ENCODE measurements around the gene CAMK2B. TPM values are rescaled to one million over a fixed set of nuclear protein-coding genes. Genes with fewer than 3 reads are reported as not detected.

CAMK2B gene
- total RNA-seq, 4 donors from 2014 or later = 0.26 to 0.95 (median 0.69) TPM

GRCh38 chr7:44320141-44320540 lies 5.3 kb downstream of the CAMK2B start:
- no peak overlapping the region for H3K27ac ChIP-seq
- H3K4me3 ChIP-seq = no peak overlapping the region
- no peak for TF ChIP-seq CTCF (IDR thresholded peaks at IDR 0.05)
- no peak for TF ChIP-seq POLR2A (IDR thresholded peaks at IDR 0.05)
- no peaks in the 10 kb centered on the region for H3K9me3 ChIP-seq
- no peaks in the 10 kb centered on the region for H3K36me3 ChIP-seq
- H3K4me1 ChIP-seq = peaks cover 0 to 9% (median 3%) of the 10 kb centered on the region in 3 donors
- H3K27me3 ChIP-seq = peaks cover 0 to 38% (median 0%) of the 10 kb centered on the region in 4 donors
- no peak for DNase-seq
- 92 to 95% methylated on average over 5 of the region's 5 CpGs for WGBS, 2 donors
- intact Hi-C loops (cut with DNase I) = no loop called here

GRCh38 chr7:44318332-44318731 lies 7.1 kb downstream of the CAMK2B start:
- H3K4me1 ChIP-seq = no peaks in the 10 kb centered on the region
- no peak overlapping the region for H3K4me3 ChIP-seq
- intact Hi-C loops (cut with DNase I) = no loop called here
- no peaks in the 10 kb centered on the region for H3K9me3 ChIP-seq
- H3K27me3 ChIP-seq = peaks cover 0 to 20% (median 0%) of the 10 kb centered on the region in 4 donors
- DNase-seq = no peak
- no peaks in the 10 kb centered on the region for H3K36me3 ChIP-seq
- 70 to 75% methylated on average over 2 of the region's 2 CpGs for WGBS, 2 donors
- H3K27ac ChIP-seq = no peak overlapping the region
- TF ChIP-seq CTCF (IDR thresholded peaks at IDR 0.05) = no peak
- no peak for TF ChIP-seq POLR2A (IDR thresholded peaks at IDR 0.05)

GRCh38 chr7:44315301-44315903 lies 10.0 kb downstream of the CAMK2B start:
- H3K4me1 ChIP-seq = no peaks in the 10 kb centered on the region
- intact Hi-C loops (cut with DNase I) = no loop called here
- H3K27ac ChIP-seq = no peak overlapping the region
- no peaks in the 10 kb centered on the region for H3K9me3 ChIP-seq
- H3K27me3 ChIP-seq = peaks cover 0 to 20% (median 0%) of the 10 kb centered on the region in 4 donors
- H3K36me3 ChIP-seq = no peaks in the 10 kb centered on the region
- 77 to 82% methylated on average over 3 of the region's 3 CpGs for WGBS, 2 donors
- TF ChIP-seq CTCF (IDR thresholded peaks at IDR 0.05) (no peak), POLR2A (IDR thresholded peaks at IDR 0.05) (no peak)
- H3K4me3 ChIP-seq = no peak overlapping the region
- DNase-seq = no peak

- Histone ChIP-seq H3K27me3 (peaks cover 0 to 37% (median 2%) of the 10 kb centered on the region in 4 donors), H3K4me1 (peaks cover 0 to 17% (median 2%) of the 10 kb centered on the region in 3 donors), H3K9me3 (no peaks in the 10 kb centered on the region), H3K27ac (no peak overlapping the region), H3K4me3 (no peak overlapping the region), H3K36me3 (no peaks in the 10 kb centered on the region)
- TF ChIP-seq CTCF (IDR thresholded peaks at IDR 0.05) (no peak), POLR2A (IDR thresholded peaks at IDR 0.05) (no peak)
- no peak for DNase-seq
- intact Hi-C loops (cut with DNase I) = no loop called here
- WGBS, 2 donors = 85 to 93% methylated on average over 4 to 7 of the region's 7 CpGs
These were observed 11.8 kb downstream of the CAMK2B start for GRCh38 chr7:44313621-44314031.

- intact Hi-C loops (cut with DNase I) = no loop called here
- Histone ChIP-seq H3K27me3 (peaks cover 0 to 34% (median 2%) of the 10 kb centered on the region in 4 donors), H3K4me1 (peaks cover 0 to 23% (median 2%) of the 10 kb centered on the region in 3 donors), H3K36me3 (no peaks in the 10 kb centered on the region), H3K27ac (no peak overlapping the region), H3K9me3 (no peaks in the 10 kb centered on the region), H3K4me3 (no peak overlapping the region)
- TF ChIP-seq CTCF (IDR thresholded peaks at IDR 0.05) = no peak
- no peak for TF ChIP-seq POLR2A (IDR thresholded peaks at IDR 0.05)
- 94 to 96% methylated on average over 3 of the region's 8 CpGs for WGBS, 2 donors
- no peak for DNase-seq
These were observed 12.4 kb downstream of the CAMK2B start for GRCh38 chr7:44313016-44313415.

Data from esophagus squamous epithelium (tissue), 5 donors.